ENCODE data around the gene ADAMTS16.

- no peak for TF ChIP-seq CTCF (IDR thresholded peaks at IDR 0.05)
- TF ChIP-seq EZH2 (IDR thresholded peaks at IDR 0.05), result no peak
- no peak for TF ChIP-seq EZH2phosphoT487 (IDR thresholded peaks at IDR 0.05)
Measured at GRCh38 chr5:5275211-5275610, 135.1 kb downstream of the ADAMTS16 start.

Measured in neural progenitor cell (in vitro differentiated cells).